Heart right ventricle (tissue), 16 donors: ENCODE data around the gene DLX6. TPM values are rescaled to one million over a fixed set of nuclear protein-coding genes. Genes with fewer than 3 reads are reported as not detected.

Experiments
- ATAC-seq, 8 donors: fragments of 200-7000 bp; cut with Tn5 transposase; one replicate each; pipeline ENCODE4 v1.9.1; 2020; ENCODE audit warnings: mild to moderate bottlenecking in 8 of 8, moderate library complexity in 8 of 8, moderate number of reproducible peaks in 1 of 8
- DNase-seq, 2 donors: peaks; one replicate each; pipeline ENCODE4 v3.0.0-alpha.2; 2020
- H3K27ac ChIP-seq, 10 donors: fragments of 200-600 bp; sonication (generic) in 2 of 10; one replicate each; pipeline versions ENCODE4 v1.5.0 to v1.8.0; 2020 to 2022; ENCODE audit warnings: mild to moderate bottlenecking in 3 of 10
- H3K27me3 ChIP-seq, 7 donors: fragments of 200-600 bp; one replicate each; pipeline ENCODE4 v1.8.0; 2021 to 2022; ENCODE audit warnings: mild to moderate bottlenecking in 2 of 7
- H3K36me3 ChIP-seq, 9 donors: fragments of 200-600 bp; sonication (generic) in 1 of 9; one replicate each; pipeline versions ENCODE4 v1.5.0 to v1.8.0; 2020 to 2022; ENCODE audit warnings: mild to moderate bottlenecking in 2 of 9
- H3K4me1 ChIP-seq, 9 donors: fragments of 200-600 bp; sonication (generic) in 1 of 9; one replicate each; pipeline versions ENCODE4 v1.5.0 to v1.8.0; 2020 to 2022; ENCODE audit warnings: mild to moderate bottlenecking in 4 of 9
- H3K4me3 ChIP-seq, 10 donors: fragments of 200-600 bp; sonication (generic) in 2 of 10; one replicate each; pipeline versions ENCODE4 v1.5.0 to v1.8.0; 2020 to 2022; ENCODE audit warnings: mild to moderate bottlenecking in 7 of 10, moderate library complexity in 2 of 10
- H3K9me3 ChIP-seq, 11 donors: fragments of 200-600 bp in 10 of 11; sonication (generic) in 2 of 11; one replicate each; pipeline versions ENCODE4 v1.5.0 to v1.8.0; 2013 to 2022; ENCODE audit warnings: mild to moderate bottlenecking in 2 of 11, control low read depth in 1 of 11, moderate library complexity in 1 of 11
- CTCF ChIP-seq, 9 donors: fragments of 200-600 bp; sonication (generic) in 2 of 9; IDR thresholded peaks; one replicate each; pipeline versions ENCODE4 v1.5.0 to v1.8.0; 2021 to 2022; ENCODE audit warnings: antibody characterized with exemption in 9 of 9, mild to moderate bottlenecking in 5 of 9, moderate library complexity in 1 of 9
- WGBS, 2 donors: extraction: QIAGEN DNeasy Blood & Tissue Kit; methylation state at CpG; one replicate each; pipeline ENCODE4 v1.1.7; 2013; ENCODE audit warnings: inconsistent platforms in 1 of 2; 5-methylcytosine and 5-hydroxymethylcytosine counted together
- intact Hi-C, 10 donors: fragments of 100-400 bp; cut with DNase I; formaldehyde crosslinking; loops; one replicate each; pipeline versions ENCODE4 v1.11.1 to v1.14.2; 2022
- polyA plus RNA-seq, 2 donors: library from polyadenylated mRNA; stranded (reverse); fragments of 200-250 nt; gene quantifications; one replicate each; pipeline ENCODE4 v1.2.3, GENCODE V29; 2013
- total RNA-seq, 10 donors: library from RNA; stranded (reverse); fragmentation: NEBNext Ultra II Directional in 3 of 10; extraction: Animal tissue kit (Norgen Biotek cat#: 25700) in 3 of 10; gene quantifications; one replicate each; pipeline versions ENCODE4 v1.2.1 to v1.2.4, GENCODE V29; 2021 to 2023
- donor health status: Arrhythmogenic right ventricular cardiomyopathy.
- donor health status: ischemic (EF 13 %, LVEDD 7.1; RV severe dilation, severe dysfunction).
- donor health status: healthy with polysubstance abuse.
- donor health status: DM: no; HTN: yes; CAD: no.
- donor health status: DM: no; HTN: no; CAD: no.
- donor health status: ischemic (EF 25% LVEDD 6.9; RV normal size, moderate dysfunction).
- donor health status: ischemic (EF 25% LVEDD 5.7; RV mildly dilated, moderate dysfunction).
- donor health status: healthy.
- donor health status: DM: yes; HTN: yes; CAD: no.
- donor health status: Ischemic cardiomyopathy.
- donor health status: ischemic (EF 35%, LVEDD 5.7; RV mildly dilated, moderate dysfunction).
- donor health status: nonischemic (EF 11% LVEDD 7.7; RV severe dilation, severe dysfunction).
- donor health status: DM: yes; HTN: yes; CAD: no.
- donor health status: PGD.
- donor health status: ischemic (EF 29% LVEDD 5.4; RV normal size, mild dysfunction).
- donor health status: nonischemic (EF 23%, LVEDD 6.1; RV moderate dilation, normal function).

Gene DLX6
- total and polyA plus RNA-seq, 12 donors, result not detected

- intact Hi-C loops, result no loop called here
- DNase-seq (no peak), ATAC-seq (no peak)
- H3K27me3 ChIP-seq, result peaks cover 51 to 100% (median 99%) of the 10 kb centered on the region in 7 donors
- H3K9me3 ChIP-seq, result no peaks in the 10 kb centered on the region
- WGBS, 2 donors, result 16 to 21% methylated on average over 1 of the region's 1 CpG
- no peaks in the 10 kb centered on the region for H3K36me3 ChIP-seq
- no peak overlapping the region for H3K27ac ChIP-seq
- no peak overlapping the region for H3K4me3 ChIP-seq
- H3K4me1 ChIP-seq, result peaks cover 4 to 25% (median 17%) of the 10 kb centered on the region in 9 donors
- no peak for TF ChIP-seq CTCF (IDR thresholded peaks at IDR 0.05)
Observed at GRCh38 chr7:97013845-97014134, 8.4 kb downstream of the DLX6 start.

- no peak for DNase-seq
Observed at GRCh38 chr7:97014145-97014750, 8.9 kb downstream of the DLX6 start.

GRCh38 chr7:97015279-97015678 lies 9.9 kb downstream of the DLX6 start:
- Histone ChIP-seq H3K4me3 (no peak overlapping the region), H3K36me3 (no peaks in the 10 kb centered on the region), H3K27me3 (peaks cover 42 to 100% (median 99%) of the 10 kb centered on the region in 7 donors), H3K4me1 (peaks cover 4 to 26% (median 17%) of the 10 kb centered on the region in 9 donors), H3K9me3 (no peaks in the 10 kb centered on the region), H3K27ac (no peak overlapping the region)
- WGBS, 2 donors, result 7 to 8% methylated on average over 3 of the region's 3 CpGs
- DNase-seq (no peak), ATAC-seq (no peak)
- no peak for TF ChIP-seq CTCF (IDR thresholded peaks at IDR 0.05)
- intact Hi-C loops, result no loop called here

More at GRCh38 chr7:97014145-97014750, 8.9 kb downstream of the DLX6 start:
- H3K27ac ChIP-seq, result no peak overlapping the region
- WGBS, 2 donors, result 9 to 14% methylated on average over 5 of the region's 5 CpGs
- intact Hi-C loops, result no loop called here
- no peaks in the 10 kb centered on the region for H3K9me3 ChIP-seq
- no peak for ATAC-seq
- no peak for TF ChIP-seq CTCF (IDR thresholded peaks at IDR 0.05)
- no peaks in the 10 kb centered on the region for H3K36me3 ChIP-seq
- H3K4me3 ChIP-seq, result no peak overlapping the region
- peaks cover 51 to 100% (median 99%) of the 10 kb centered on the region in 7 donors for H3K27me3 ChIP-seq
- H3K4me1 ChIP-seq, result peaks cover 4 to 26% (median 17%) of the 10 kb centered on the region in 9 donors

- DNase-seq (no peak), ATAC-seq (no peak)
- no peak overlapping the region for H3K27ac ChIP-seq
- H3K4me3 ChIP-seq, result no peak overlapping the region
- H3K9me3 ChIP-seq, result no peaks in the 10 kb centered on the region
- H3K36me3 ChIP-seq, result no peaks in the 10 kb centered on the region
- 2 to 5% methylated on average over 12 of the region's 12 CpGs for WGBS, 2 donors
- H3K4me1 ChIP-seq, result peaks cover 4 to 29% (median 20%) of the 10 kb centered on the region in 9 donors
- no peak for TF ChIP-seq CTCF (IDR thresholded peaks at IDR 0.05)
- peaks cover 44 to 100% (median 99%) of the 10 kb centered on the region in 7 donors for H3K27me3 ChIP-seq
- intact Hi-C loops, result no loop called here
Observed at GRCh38 chr7:97015756-97016380, 10.5 kb downstream of the DLX6 start.
